IPS DF 6.9 (cell line): ENCODE data around the gene ELP5.

Source experiments
- DNase-seq: peaks from one replicate; pipeline ENCODE4 v3.0.0-alpha.2; 2013; ENCODE audit warnings: low read depth, low spot score
- H3K27ac ChIP-seq: one replicate; pipeline ENCODE4 v1.5.1; 2013; ENCODE audit warnings: low read length, control low read depth
- H3K27me3 ChIP-seq: 2 replicates; pipeline ENCODE4 v1.6.1; 2013; ENCODE audit warnings: mild to moderate bottlenecking, low read length; ENCODE audit not compliant: control insufficient read depth, insufficient read depth
- H3K36me3 ChIP-seq: 2 replicates; pipeline ENCODE4 v1.6.1; 2013; ENCODE audit warnings: low read length; ENCODE audit not compliant: control insufficient read depth, insufficient read depth
- H3K4me1 ChIP-seq: 2 replicates; pipeline ENCODE4 v1.6.1; 2013; ENCODE audit warnings: low read length; ENCODE audit not compliant: control insufficient read depth, insufficient read depth
- H3K4me3 ChIP-seq: 2 replicates; pipeline ENCODE4 v1.5.1; 2013; ENCODE audit warnings: mild to moderate bottlenecking, low read length
- H3K9me3 ChIP-seq: 2 replicates; pipeline ENCODE4 v1.6.1; 2013; ENCODE audit warnings: low read length, inconsistent platforms; ENCODE audit not compliant: control insufficient read depth, insufficient read depth
- WGBS: extraction: QIAGEN DNeasy Blood & Tissue Kit; methylation state at CpG from one replicate; pipeline ENCODE4 v1.1.7; 2013; ENCODE audit warnings: mixed read lengths, missing lambda C conversion rate; ENCODE audit not compliant: insufficient read length, insufficient coverage; 5-methylcytosine and 5-hydroxymethylcytosine counted together

ELP5 gene

DNA sequence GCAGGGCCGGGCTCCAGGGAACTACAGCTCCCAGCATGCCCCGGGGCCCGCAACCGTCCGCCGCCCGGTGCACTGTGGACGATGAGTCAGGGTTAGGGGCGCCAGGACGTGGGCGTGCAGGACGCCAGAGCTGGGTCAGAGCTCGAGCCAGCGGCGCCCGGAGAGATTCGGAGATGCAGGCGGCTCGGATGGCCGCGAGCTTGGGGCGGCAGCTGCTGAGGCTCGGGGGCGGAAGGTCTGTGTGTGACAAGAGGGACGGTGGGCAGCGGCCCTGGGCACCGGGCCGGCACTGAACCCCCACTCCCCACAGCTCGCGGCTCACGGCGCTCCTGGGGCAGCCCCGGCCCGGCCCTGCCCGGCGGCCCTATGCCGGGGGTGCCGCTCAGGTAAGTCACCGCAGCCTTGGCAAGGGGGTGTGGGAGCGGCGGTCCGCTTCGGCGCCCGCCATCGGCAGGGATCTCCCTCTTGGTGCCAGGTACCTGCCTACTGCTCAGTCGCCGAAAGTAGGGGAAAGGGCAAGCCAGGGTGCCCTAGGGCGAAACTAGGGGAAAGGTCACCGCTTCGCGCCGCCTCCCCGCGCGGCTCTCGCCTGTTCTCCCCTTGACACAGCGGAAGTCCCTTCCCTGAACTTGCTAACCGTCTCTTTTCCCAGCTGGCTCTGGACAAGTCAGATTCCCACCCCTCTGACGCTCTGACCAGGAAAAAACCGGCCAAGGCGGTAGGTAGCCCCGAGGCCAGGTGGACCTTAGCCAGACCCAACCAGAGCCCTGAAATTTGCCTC, 32.0 kb upstream of the ELP5 start, which contains the start of the genes ACADVL and DLG4:
ACADVL (plus strand) TSS at position 127 of the 781 bp plus-strand sequence; CDS start at position 174, 47 bp downstream.
DLG4 (minus strand) TSS at position 25 of the 781 bp plus-strand sequence.
- H3K4me1 ChIP-seq = peaks cover 3% of the 10 kb centered on the region
- no CpG with 5 or more reads among the region's 63 CpGs for WGBS
- H3K4me3 ChIP-seq = peak within 1 kb of the TSS; percentile 71
- no peak within 1 kb of the TSS for H3K27ac ChIP-seq
- peaks cover 29% of the 10 kb centered on the region for H3K36me3 ChIP-seq
- no peaks in the 10 kb centered on the region for H3K27me3 ChIP-seq
- no peaks in the 10 kb centered on the region for H3K9me3 ChIP-seq
- peak; percentile 61 for DNase-seq

GRCh38 chr17:7220593-7221277, 31.3 kb upstream of the ELP5 start:
- H3K36me3 ChIP-seq = peaks cover 29% of the 10 kb centered on the region
- no peaks in the 10 kb centered on the region for H3K27me3 ChIP-seq
- H3K9me3 ChIP-seq = no peaks in the 10 kb centered on the region
- peak overlapping the region; percentile 71; the same call in 1 of the 2 replicates for H3K4me3 ChIP-seq
- no peak overlapping the region for H3K27ac ChIP-seq
- no CpG with 5 or more reads among the region's 11 CpGs for WGBS
- no peak for DNase-seq
- H3K4me1 ChIP-seq = peaks cover 3% of the 10 kb centered on the region

DNA sequence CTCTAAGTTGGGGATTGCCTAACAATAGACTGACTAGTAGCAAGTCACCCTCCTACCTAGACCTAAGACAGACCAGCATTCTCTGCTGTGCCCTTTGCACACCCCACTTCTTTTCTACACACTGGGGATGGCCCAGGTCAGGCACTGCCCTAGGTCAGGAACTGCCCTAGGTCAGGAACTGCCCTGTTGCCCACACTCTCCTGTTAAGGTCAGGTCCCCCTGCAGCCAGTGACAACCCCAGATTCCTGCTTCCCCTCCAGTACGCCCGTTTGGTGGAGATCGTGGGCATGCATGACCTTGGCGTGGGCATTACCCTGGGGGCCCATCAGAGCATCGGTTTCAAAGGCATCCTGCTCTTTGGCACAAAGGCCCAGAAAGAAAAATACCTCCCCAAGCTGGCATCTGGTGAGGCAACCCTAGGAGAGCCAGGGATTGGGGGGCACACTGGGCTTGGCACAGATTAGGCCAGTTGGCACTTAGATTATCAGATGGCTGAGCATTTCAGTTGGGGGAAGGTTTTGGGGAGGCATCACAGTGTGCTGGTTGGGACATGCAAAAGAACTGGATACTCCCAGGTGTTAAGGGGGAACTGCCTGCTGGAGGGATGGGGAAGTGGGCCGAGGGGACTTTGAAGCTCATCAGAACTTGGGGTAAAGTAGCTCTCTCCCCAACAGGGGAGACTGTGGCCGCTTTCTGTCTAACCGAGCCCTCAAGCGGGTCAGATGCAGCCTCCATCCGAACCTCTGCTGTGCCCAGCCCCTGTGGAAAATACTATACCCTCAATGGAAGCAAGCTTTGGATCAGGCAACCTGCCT, 30.5 kb upstream of the ELP5 start:
- Histone ChIP-seq H3K27me3 (no peaks in the 10 kb centered on the region), H3K27ac (no peak overlapping the region), H3K4me1 (peaks cover 1% of the 10 kb centered on the region; the same call in 1 of the 2 replicates), H3K4me3 (no peak overlapping the region), H3K9me3 (no peaks in the 10 kb centered on the region), H3K36me3 (peaks cover 34% of the 10 kb centered on the region)
- WGBS = no CpG with 5 or more reads among the region's 10 CpGs
- no peak for DNase-seq

GRCh38 chr17:7222093-7222971, 29.7 kb upstream of the ELP5 start:
- Histone ChIP-seq H3K4me3 (no peak overlapping the region), H3K9me3 (no peaks in the 10 kb centered on the region), H3K27me3 (no peaks in the 10 kb centered on the region), H3K36me3 (peaks cover 42% of the 10 kb centered on the region), H3K4me1 (peaks cover 1% of the 10 kb centered on the region), H3K27ac (no peak overlapping the region)
- WGBS = no CpG with 5 or more reads among the region's 15 CpGs
- no peak for DNase-seq

DNA sequence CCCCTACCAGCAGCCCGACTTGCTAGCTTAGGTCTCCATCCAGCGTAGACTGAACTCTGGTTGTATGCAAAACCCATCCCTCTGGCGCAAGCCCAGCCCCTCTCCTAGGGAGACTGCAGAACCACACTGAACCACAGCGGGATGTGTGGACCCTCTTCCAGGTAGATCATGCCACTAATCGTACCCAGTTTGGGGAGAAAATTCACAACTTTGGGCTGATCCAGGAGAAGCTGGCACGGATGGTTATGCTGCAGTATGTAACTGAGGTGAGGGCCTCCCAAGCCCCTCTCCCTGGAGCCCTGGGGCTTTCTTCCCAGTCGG, 29.1 kb upstream of the ELP5 start:
- Histone ChIP-seq H3K4me3 (no peak overlapping the region), H3K9me3 (no peaks in the 10 kb centered on the region), H3K27ac (no peak overlapping the region), H3K27me3 (no peaks in the 10 kb centered on the region), H3K4me1 (peaks cover 1% of the 10 kb centered on the region), H3K36me3 (peaks cover 47% of the 10 kb centered on the region)
- no CpG with 5 or more reads among the region's 7 CpGs for WGBS
- DNase-seq = no peak

DNA sequence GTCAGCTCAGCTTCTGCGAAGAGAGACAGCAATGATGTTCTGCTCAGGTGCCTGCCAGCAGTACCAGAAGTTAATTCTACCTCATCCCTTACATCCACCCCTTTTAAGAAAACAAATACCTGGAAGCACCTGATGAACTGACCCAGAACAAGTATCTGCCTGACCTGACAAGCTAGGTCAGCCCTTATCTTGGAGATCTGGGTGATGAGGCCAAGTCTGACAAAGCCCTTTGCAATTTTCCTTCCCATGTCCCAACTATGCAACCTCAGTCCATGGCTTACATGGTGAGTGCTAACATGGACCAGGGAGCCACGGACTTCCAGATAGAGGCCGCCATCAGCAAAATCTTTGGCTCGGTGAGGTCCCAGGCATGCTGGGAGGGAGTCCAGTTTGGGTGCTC, 28.6 kb upstream of the ELP5 start:
- peaks cover 50% of the 10 kb centered on the region for H3K36me3 ChIP-seq
- WGBS = no CpG with 5 or more reads among the region's 4 CpGs
- H3K27me3 ChIP-seq = no peaks in the 10 kb centered on the region
- no peak overlapping the region for H3K27ac ChIP-seq
- no peaks in the 10 kb centered on the region for H3K9me3 ChIP-seq
- no peak for DNase-seq
- H3K4me1 ChIP-seq = no peaks in the 10 kb centered on the region; the same call in none of the 2 replicates
- H3K4me3 ChIP-seq = no peak overlapping the region

DNA sequence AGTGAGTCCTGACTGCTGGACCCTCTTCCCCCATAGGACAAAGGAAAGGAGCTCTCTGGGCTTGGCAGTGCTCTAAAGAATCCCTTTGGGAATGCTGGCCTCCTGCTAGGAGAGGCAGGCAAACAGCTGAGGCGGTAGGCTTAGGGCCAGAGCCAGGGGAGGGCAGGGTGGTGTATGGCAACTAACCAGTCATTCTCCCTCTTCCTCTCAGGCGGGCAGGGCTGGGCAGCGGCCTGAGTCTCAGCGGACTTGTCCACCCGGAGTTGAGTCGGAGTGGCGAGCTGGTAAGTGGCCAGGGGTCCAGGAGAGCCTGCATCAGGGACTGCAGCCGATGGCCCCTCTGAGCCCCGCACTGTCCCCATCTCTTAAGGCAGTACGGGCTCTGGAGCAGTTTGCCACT, 27.9 kb upstream of the ELP5 start:
- WGBS = no CpG with 5 or more reads among the region's 10 CpGs
- H3K4me1 ChIP-seq = no peaks in the 10 kb centered on the region; the same call in 1 of the 2 replicates
- H3K9me3 ChIP-seq = no peaks in the 10 kb centered on the region
- H3K4me3 ChIP-seq = no peak overlapping the region
- no peak for DNase-seq
- peaks cover 56% of the 10 kb centered on the region for H3K36me3 ChIP-seq
- no peak overlapping the region for H3K27ac ChIP-seq
- H3K27me3 ChIP-seq = no peaks in the 10 kb centered on the region

- WGBS = no CpG with 5 or more reads among the region's 15 CpGs
- Histone ChIP-seq H3K36me3 (peaks cover 60% of the 10 kb centered on the region), H3K4me3 (no peak overlapping the region), H3K27me3 (no peaks in the 10 kb centered on the region), H3K4me1 (no peaks in the 10 kb centered on the region; the same call in 1 of the 2 replicates), H3K9me3 (no peaks in the 10 kb centered on the region), H3K27ac (no peak overlapping the region)
- DNase-seq = no peak
Measured at GRCh38 chr17:7224661-7225111, 27.3 kb upstream of the ELP5 start.

GRCh38 chr17:7225711-7226331, 26.2 kb upstream of the ELP5 start:
- no peak for DNase-seq
- H3K36me3 ChIP-seq = peaks cover 65% of the 10 kb centered on the region
- WGBS = no CpG with 5 or more reads among the region's 21 CpGs
- no peaks in the 10 kb centered on the region for H3K27me3 ChIP-seq
- no peaks in the 10 kb centered on the region for H3K9me3 ChIP-seq
- no peaks in the 10 kb centered on the region; the same call in 1 of the 2 replicates for H3K4me1 ChIP-seq
- H3K4me3 ChIP-seq = no peak overlapping the region
- no peak overlapping the region for H3K27ac ChIP-seq
